H1 (cell line): ENCODE measurements around the gene ZBTB11. TPM values are rescaled to one million over a fixed set of nuclear protein-coding genes. Genes with fewer than 3 reads are reported as not detected.

ENCODE experiments used
- CTCF ChIA-PET: fragments of 300-600 bp; sonication (Branson Sonifier 250); formaldehyde crosslinking; loops from one replicate; lab custom pipeline; 2021; ENCODE audit not compliant: partially characterized antibody; lab: Charles Lee
- POLR2A ChIA-PET: fragments of 300-600 bp; sonication (Branson Sonifier 250); formaldehyde crosslinking; loops from one replicate; lab custom pipeline; 2021; ENCODE audit warnings: inconsistent platforms; ENCODE audit not compliant: partially characterized antibody; lab: Charles Lee
- DNase-seq, 2 experiments: peaks; one replicate each; pipeline versions ENCODE4 v3.0.0 to v3.0.0-alpha.2; 2010 to 2022; ENCODE audit warnings: low spot score in 2 of 2, low read depth in 1 of 2, mixed read lengths in 1 of 2
- FAIRE-seq: peaks from 2 replicates; lab custom pipeline; 2011; peaks lifted over from hg19 to GRCh38; lab: Jason Lieb, UNC
- H2AFZ ChIP-seq: 2 replicates; pipeline ENCODE4 v1.8.1; 2012; ENCODE audit warnings: low read length, inconsistent platforms
- H2AK5ac ChIP-seq: 2 replicates; pipeline ENCODE4 v1.6.1; 2013; ENCODE audit warnings: low read depth, low read length
- H2BK120ac ChIP-seq: replicated peaks from 2 replicates; pipeline ENCODE3; 2013; ENCODE audit warnings: low read depth, low read length, inconsistent platforms
- H2BK12ac ChIP-seq: 2 replicates; pipeline ENCODE4 v1.6.1; 2013; ENCODE audit warnings: low read depth, low read length
- H2BK15ac ChIP-seq: 2 replicates; pipeline ENCODE4 v1.6.1; 2013; ENCODE audit warnings: low read length
- H2BK20ac ChIP-seq: 2 replicates; pipeline ENCODE4 v1.6.1; 2013; ENCODE audit warnings: low read length
- H2BK5ac ChIP-seq: 2 replicates; pipeline ENCODE4 v1.6.1; 2013; ENCODE audit warnings: low read depth, low read length
- H3K14ac ChIP-seq: 2 replicates; pipeline ENCODE4 v1.6.1; 2013; ENCODE audit warnings: inconsistent platforms; ENCODE audit not compliant: insufficient read length
- H3K18ac ChIP-seq: 2 replicates; pipeline ENCODE4 v1.6.1; 2013; ENCODE audit warnings: low read length; ENCODE audit errors: extremely low read depth
- H3K23ac ChIP-seq: 2 replicates; pipeline ENCODE4 v1.6.1; 2013; ENCODE audit warnings: inconsistent platforms; ENCODE audit not compliant: insufficient read length
- H3K23me2 ChIP-seq: 2 replicates; pipeline ENCODE4 v1.6.1; 2013; ENCODE audit warnings: low read depth, low read length
- H3K27ac ChIP-seq: 2 replicates; pipeline ENCODE4 v1.6.1; 2011; ENCODE audit warnings: low read depth, low read length, inconsistent platforms
- H3K27me3 ChIP-seq, 4 experiments: replicated peaks in 1 of 4; 1 replicate in 1 of 4; 2 replicates in 3 of 4; pipeline versions ENCODE4 v1.6.1 to v1.8.1; 2011 to 2013; ENCODE audit warnings: low read length in 3 of 4, mild to moderate bottlenecking in 3 of 4, inconsistent platforms in 2 of 4, mixed read lengths in 2 of 4, moderate library complexity in 1 of 4; ENCODE audit not compliant: control insufficient read depth in 3 of 4, insufficient read depth in 3 of 4; ENCODE audit errors: extremely low read depth in 1 of 4
- H3K36me3 ChIP-seq, 4 experiments: 2 replicates each; pipeline versions ENCODE4 v1.6.1 to v1.8.1; 2011 to 2013; ENCODE audit warnings: mild to moderate bottlenecking in 4 of 4, low read length in 3 of 4, moderate library complexity in 2 of 4, control low read depth in 1 of 4, inconsistent platforms in 1 of 4; ENCODE audit not compliant: insufficient read depth in 4 of 4, control insufficient read depth in 2 of 4
- H3K4ac ChIP-seq: replicated peaks from 2 replicates; pipeline ENCODE3; 2013; ENCODE audit warnings: low read length, low read depth, mixed read lengths, inconsistent platforms; ENCODE audit not compliant: insufficient read length
- H3K4me1 ChIP-seq, 4 experiments: replicated peaks in 1 of 4; 1 replicate in 1 of 4; 2 replicates in 3 of 4; pipeline versions ENCODE4 v1.6.1 to v1.8.1; 2011 to 2013; ENCODE audit warnings: low read length in 3 of 4, inconsistent platforms in 2 of 4, mixed read lengths in 1 of 4; ENCODE audit not compliant: insufficient read depth in 4 of 4, control insufficient read depth in 3 of 4
- H3K4me2 ChIP-seq, 2 experiments: 2 replicates each; pipeline versions ENCODE4 v1.6.1 to v1.8.1; 2011 to 2013; ENCODE audit warnings: low read depth in 2 of 2, low read length in 2 of 2, control low read depth in 1 of 2, inconsistent platforms in 1 of 2, mild to moderate bottlenecking in 1 of 2; ENCODE audit not compliant: insufficient read depth in 1 of 2
- H3K4me3 ChIP-seq, 4 experiments: fragments of 200-600, 300-600 bp in 1 of 4; sonication (generic), shearing (Covaris generic), sonication (Bioruptor Twin) in 1 of 4; 2 replicates each; pipeline versions ENCODE4 v1.5.1 to v1.8.1; 2011 to 2016; ENCODE audit warnings: low read length in 4 of 4, low read depth in 3 of 4, control low read depth in 2 of 4, inconsistent platforms in 2 of 4, mild to moderate bottlenecking in 2 of 4, mixed read lengths in 1 of 4, moderate library complexity in 1 of 4; ENCODE audit not compliant: insufficient read depth in 2 of 4; ENCODE audit errors: extremely low read depth in 1 of 4
- H3K56ac ChIP-seq: replicated peaks from 2 replicates; pipeline ENCODE3; 2013; ENCODE audit warnings: low read depth, mild to moderate bottlenecking, mixed read lengths, low read length, inconsistent platforms; ENCODE audit not compliant: insufficient read length
- H3K79me1 ChIP-seq: 2 replicates; pipeline ENCODE4 v1.6.1; 2013; ENCODE audit warnings: low read depth, low read length, control low read depth
- H3K79me2 ChIP-seq, 2 experiments: 2 replicates each; pipeline versions ENCODE4 v1.6.1 to v1.8.1; 2012 to 2013; ENCODE audit warnings: low read length in 2 of 2, mild to moderate bottlenecking in 2 of 2, inconsistent platforms in 1 of 2; ENCODE audit not compliant: insufficient read depth in 2 of 2, control insufficient read depth in 1 of 2
- H3K9ac ChIP-seq, 4 experiments: replicated peaks in 1 of 4; 1 replicate in 1 of 4; 2 replicates in 3 of 4; pipeline versions ENCODE4 v1.6.1 to v1.8.1; 2011 to 2013; ENCODE audit warnings: low read depth in 3 of 4, low read length in 3 of 4, control low read depth in 2 of 4, mild to moderate bottlenecking in 2 of 4, moderate library complexity in 2 of 4, inconsistent platforms in 1 of 4; ENCODE audit errors: extremely low read depth in 1 of 4
- H3K9me3 ChIP-seq, 2 experiments: 2 replicates each; pipeline versions ENCODE4 v1.6.1 to v1.8.1; 2012 to 2013; ENCODE audit warnings: mild to moderate bottlenecking in 2 of 2, moderate library complexity in 2 of 2, control low read depth in 1 of 2, inconsistent platforms in 1 of 2, low read depth in 1 of 2, low read length in 1 of 2, mixed read lengths in 1 of 2; ENCODE audit not compliant: insufficient read depth in 2 of 2
- H4K20me1 ChIP-seq, 2 experiments: replicated peaks in 1 of 2; 2 replicates each; pipeline versions ENCODE3 to v1.8.1; 2011 to 2013; ENCODE audit warnings: inconsistent platforms in 2 of 2, low read length in 2 of 2, mild to moderate bottlenecking in 1 of 2; ENCODE audit not compliant: insufficient read depth in 2 of 2, control insufficient read depth in 1 of 2
- H4K5ac ChIP-seq: 2 replicates; pipeline ENCODE4 v1.6.1; 2013; ENCODE audit warnings: low read length, low read depth, mixed read lengths, inconsistent platforms; ENCODE audit not compliant: insufficient read length
- H4K8ac ChIP-seq: 2 replicates; pipeline ENCODE4 v1.8.0; 2013; ENCODE audit warnings: mild to moderate bottlenecking, moderate library complexity, low read length, inconsistent platforms; ENCODE audit not compliant: insufficient read depth; ENCODE audit errors: extremely low read depth
- H4K91ac ChIP-seq: replicated peaks from 2 replicates; pipeline ENCODE3; 2013; ENCODE audit warnings: low read length, mixed read lengths, inconsistent platforms; ENCODE audit not compliant: insufficient read length
- EP300 ChIP-seq, 2 experiments: IDR thresholded peaks; 1 replicate in 1 of 2; 2 replicates in 1 of 2; pipeline ENCODE4 v1.6.1; 2011 to 2012; ENCODE audit warnings: low read depth in 2 of 2, low read length in 2 of 2, mild to moderate bottlenecking in 2 of 2, borderline replicate concordance in 1 of 2, inconsistent platforms in 1 of 2, moderate library complexity in 1 of 2
- GTF2F1 ChIP-seq: IDR thresholded peaks from 2 replicates; pipeline ENCODE4 v1.6.1; 2012; ENCODE audit warnings: low read depth, low read length, improper control_type of control experiment, borderline replicate concordance
- HDAC2 ChIP-seq, 2 experiments: fragments of 300-600 bp in 1 of 2; sonication (generic) in 1 of 2; IDR thresholded peaks; 2 replicates each; pipeline ENCODE4 v1.6.1; 2011 to 2012; ENCODE audit warnings: low read depth in 2 of 2, low read length in 2 of 2, mild to moderate bottlenecking in 2 of 2, moderate library complexity in 2 of 2, borderline replicate concordance in 1 of 2, inconsistent platforms in 1 of 2
- MAFK ChIP-seq: IDR thresholded peaks from 2 replicates; pipeline ENCODE4 v1.6.1; 2012; ENCODE audit warnings: low read depth, mild to moderate bottlenecking, improper control_type of control experiment, low read length
- RNF2 ChIP-seq: fragments of 200-900, 300-1000 bp; sonication (generic); IDR thresholded peaks from 2 replicates; pipeline ENCODE4 v1.7.1; 2016; ENCODE audit warnings: borderline replicate concordance, low read depth, mild to moderate bottlenecking, antibody characterized with exemption, low read length; ENCODE audit not compliant: poor library complexity, severe bottlenecking; ENCODE audit errors: missing control alignments
- SAP30 ChIP-seq: fragments of 300-600 bp; sonication (generic); IDR thresholded peaks from 2 replicates; pipeline ENCODE4 v1.7.1; 2012; ENCODE audit warnings: low read length, moderate library complexity, mild to moderate bottlenecking, inconsistent platforms; ENCODE audit not compliant: insufficient read depth, insufficient replicate concordance
- TAF7 ChIP-seq: optimal IDR thresholded peaks from 2 replicates; pipeline ENCODE3; 2011; ENCODE audit warnings: low read depth, mild to moderate bottlenecking, inconsistent platforms, low read length, moderate library complexity, borderline replicate concordance
- TEAD4 ChIP-seq: IDR thresholded peaks from 2 replicates; pipeline ENCODE4 v1.6.1; 2012; ENCODE audit warnings: low read depth, low read length, inconsistent platforms, mixed read lengths
- WGBS, 2 experiments: shearing (Covaris generic) in 1 of 2; methylation state at CpG; one replicate each; pipeline versions ENCODE4 v1.1.6 to v1.1.7; 2013 to 2015; ENCODE audit warnings: low lambda C conversion rate in 2 of 2, mixed read lengths in 2 of 2, inconsistent platforms in 1 of 2, low coverage in 1 of 2, missing lambda C conversion rate in 1 of 2; ENCODE audit not compliant: insufficient replicate concordance in 2 of 2, insufficient coverage in 1 of 2, insufficient read length in 1 of 2; ENCODE audit errors: extremely low coverage in 1 of 2, missing lambda C conversion rate in 1 of 2; 5-methylcytosine and 5-hydroxymethylcytosine counted together
- polyA plus RNA-seq, 7 experiments: library from polyadenylated mRNA; depleted of rRNA in 3 of 7; stranded (reverse) in 5 of 7; unstranded in 2 of 7; fragments of >200 nt in 5 of 7; fragments of 200-250 nt in 2 of 7; gene quantifications; 1 replicate in 5 of 7; 2 replicates in 1 of 7; 4 replicates in 1 of 7; pipeline versions ENCODE4 v1.2.1 to v1.2.3, GENCODE V29; 2011 to 2013; ENCODE audit warnings: missing spikeins in 2 of 7, mixed read lengths in 2 of 7
- total RNA-seq: library from RNA; stranded (reverse); fragmentation: NEBNext Ultra II Directional; extraction: Animal tissue kit (Norgen Biotek cat#: 25700); gene quantifications from 2 replicates; pipeline ENCODE4 v1.2.1, GENCODE V29; 2021

ZBTB11 gene
- total and polyA plus RNA-seq, 2 of the 8 experiments (the other 6 are each of a cell fraction or from before 2014, with no cell fraction given): 3.0 to 14.0 TPM

DNA sequence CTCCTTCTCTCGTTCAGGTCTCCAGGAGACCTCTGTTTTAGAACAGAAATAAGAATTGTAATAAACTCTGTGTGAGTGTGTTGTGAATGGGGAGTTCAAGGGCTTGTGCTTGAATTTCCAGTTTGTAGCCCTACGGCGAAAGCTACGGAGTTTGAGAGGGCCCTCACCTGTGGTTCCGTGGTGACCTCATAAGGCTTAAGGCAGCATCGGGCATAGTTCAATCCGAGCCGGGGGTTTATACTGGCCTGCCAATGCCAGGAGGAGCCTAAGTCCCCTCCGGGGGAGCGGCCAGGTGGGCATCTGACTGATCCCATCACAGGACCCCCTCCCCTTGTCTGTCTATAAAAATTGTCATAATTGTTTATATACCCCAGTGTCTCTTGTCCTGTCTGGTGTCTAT lies 43.7 kb downstream of the ZBTB11 start:
- DNase-seq: no peak
- no peak overlapping the region for H3K4me2 ChIP-seq
- no peaks in the 10 kb centered on the region for H3K79me1 ChIP-seq
- 91% methylated on average over 10 of the region's 10 CpGs; no CpG with 5 or more reads in 1 of the 2 experiments for WGBS, 2 experiments
- H3K36me3 ChIP-seq: no peaks in the 10 kb centered on the region
- H3K9me3 ChIP-seq: no peaks in the 10 kb centered on the region
- H4K5ac ChIP-seq: no peak overlapping the region
- no peaks in the 10 kb centered on the region for H4K20me1 ChIP-seq
- no peaks in the 10 kb centered on the region for H3K79me2 ChIP-seq
- H3K56ac ChIP-seq: no peak overlapping the region
- no peaks in the 10 kb centered on the region for H3K23me2 ChIP-seq
- H3K27me3 ChIP-seq: no peaks in the 10 kb centered on the region
- H3K4me3 ChIP-seq: no peak overlapping the region
- no peak overlapping the region for H2BK20ac ChIP-seq
- H4K91ac ChIP-seq: no peak overlapping the region
- H3K18ac ChIP-seq: no peak overlapping the region
- H3K4me1 ChIP-seq: peaks cover 0 to 6% (median 2%) of the 10 kb centered on the region in 4 experiments; a peak in 5 of 7 replicates
- CTCF ChIA-PET: no interaction called here
- H3K9ac ChIP-seq: no peak overlapping the region
- no peak overlapping the region for H3K4ac ChIP-seq
- H3K14ac ChIP-seq: no peak overlapping the region
- TF ChIP-seq MAFK (no peak), TAF7 (no peak), RNF2 (no peak), TEAD4 (no peak), HDAC2 (IDR thresholded peaks at IDR 0.05; ENCODE audit: borderline replicate concordance in 1 of 2, low read depth in 2 of 2, low read length in 2 of 2) (no peak), EP300 (IDR thresholded peaks at IDR 0.05; ENCODE audit: borderline replicate concordance in 1 of 2, low read depth in 2 of 2, low read length in 2 of 2) (no peak), SAP30 (no peak), GTF2F1 (no peak)
- TF ChIP-seq, all 59 proteins: peak for 0
- no peak overlapping the region for H2BK5ac ChIP-seq
- no peak for FAIRE-seq
- H2BK120ac ChIP-seq: no peak overlapping the region
- H2BK12ac ChIP-seq: no peak overlapping the region
- POLR2A ChIA-PET: no interaction called here
- H3K23ac ChIP-seq: no peak overlapping the region
- no peak overlapping the region for H4K8ac ChIP-seq
- H2AFZ ChIP-seq: no peak overlapping the region
- no peak overlapping the region for H3K27ac ChIP-seq
- no peak overlapping the region for H2BK15ac ChIP-seq
- H2AK5ac ChIP-seq: no peak overlapping the region
